Vagina (tissue), 2 donors: ENCODE measurements around the gene TXNRD1. TPM values are rescaled to one million over a fixed set of nuclear protein-coding genes. Genes with fewer than 3 reads are reported as not detected.

ENCODE experiments used
- DNase-seq, 2 donors: peaks; one replicate each; pipeline ENCODE4 v3.0.0-alpha.2; 2017; ENCODE audit errors: extremely low spot score in 2 of 2
- H3K27ac ChIP-seq: fragments of 200-600 bp; sonication (generic); one replicate; pipeline ENCODE4 v1.5.1; 2019
- H3K27me3 ChIP-seq: fragments of 200-600 bp; sonication (generic); one replicate; pipeline ENCODE4 v1.5.1; 2019
- H3K36me3 ChIP-seq, 2 donors: fragments of 200-600 bp; sonication (generic); one replicate each; pipeline ENCODE4 v1.5.1; 2017 to 2019
- H3K4me1 ChIP-seq: fragments of 200-600 bp; sonication (generic); one replicate; pipeline ENCODE4 v1.5.1; 2019
- H3K4me3 ChIP-seq, 2 donors: fragments of 200-600 bp; sonication (generic); 1 replicate in 1 of 2; 2 replicates in 1 of 2; pipeline ENCODE4 v1.5.1; 2016 to 2019
- H3K9me3 ChIP-seq: fragments of 200-600 bp; sonication (generic); one replicate; pipeline ENCODE4 v1.5.1; 2019
- CTCF ChIP-seq, 3 experiments: fragments of 450-650 bp in 2 of 3; fragments of 200-600 bp in 1 of 3; sonication (generic) in 1 of 3; IDR thresholded peaks; one replicate each; pipeline ENCODE4 v1.5.1; 2017 to 2019; ENCODE audit warnings: antibody characterized with exemption in 3 of 3, mild to moderate bottlenecking in 2 of 3, moderate library complexity in 2 of 3
- POLR2A ChIP-seq, 2 donors: fragments of 450-650 bp; IDR thresholded peaks; one replicate each; pipeline ENCODE4 v1.6.1; 2017; ENCODE audit warnings: antibody characterized with exemption in 2 of 2, mild to moderate bottlenecking in 2 of 2, moderate library complexity in 2 of 2
- POLR2AphosphoS5 ChIP-seq, 2 donors: sonication (generic); formaldehyde crosslinking; IDR thresholded peaks; one replicate each; pipeline ENCODE4 v1.9.0; 2017; ENCODE audit warnings: antibody characterized with exemption in 2 of 2, mild to moderate bottlenecking in 2 of 2, low read depth in 1 of 2; ENCODE audit not compliant: insufficient read depth in 1 of 2
- intact Hi-C: fragments of 100-400 bp; cut with DNase I; formaldehyde crosslinking; loops from one replicate; pipeline ENCODE4 v1.15.1; 2023
- total RNA-seq: library from RNA; depleted of rRNA; stranded (reverse); fragments of >200 nt; gene quantifications from one replicate; pipeline ENCODE4 v1.2.3, GENCODE V29; 2016

Gene TXNRD1
- total RNA-seq, 1 donor from 2014 or later = 144 TPM

- intact Hi-C loops = no loop called here
- Histone ChIP-seq H3K4me3 (no peak overlapping the region), H3K4me1 (no peaks in the 10 kb centered on the region), H3K36me3 (no peaks in the 10 kb centered on the region), H3K9me3 (no peaks in the 10 kb centered on the region), H3K27ac (no peak overlapping the region), H3K27me3 (no peaks in the 10 kb centered on the region)
- TF ChIP-seq CTCF (IDR thresholded peaks at IDR 0.05) (no peak), POLR2AphosphoS5 (IDR thresholded peaks at IDR 0.05; ENCODE audit: insufficient read depth in 1 of 2, low read depth in 1 of 2) (no peak), POLR2A (IDR thresholded peaks at IDR 0.05) (no peak)
- no peak for DNase-seq
Measured at GRCh38 chr12:104189915-104190555, 25.5 kb upstream of the TXNRD1 start.

- no peak for DNase-seq
- H3K36me3 ChIP-seq = no peaks in the 10 kb centered on the region
- H3K9me3 ChIP-seq = no peaks in the 10 kb centered on the region
- TF ChIP-seq POLR2AphosphoS5 (IDR thresholded peaks at IDR 0.05; ENCODE audit: insufficient read depth in 1 of 2, low read depth in 1 of 2) (no peak), POLR2A (IDR thresholded peaks at IDR 0.05) (no peak), CTCF (IDR thresholded peaks at IDR 0.05) (no peak)
- H3K4me3 ChIP-seq = no peak overlapping the region
- no peaks in the 10 kb centered on the region for H3K27me3 ChIP-seq
- no peaks in the 10 kb centered on the region for H3K4me1 ChIP-seq
- intact Hi-C loops = no loop called here
- H3K27ac ChIP-seq = no peak overlapping the region
Measured at GRCh38 chr12:104190641-104191176, 24.9 kb upstream of the TXNRD1 start.

GRCh38 chr12:104197264-104197663 lies 18.3 kb upstream of the TXNRD1 start:
- TF ChIP-seq POLR2AphosphoS5 (IDR thresholded peaks at IDR 0.05; ENCODE audit: insufficient read depth in 1 of 2, low read depth in 1 of 2) (no peak), CTCF (IDR thresholded peaks at IDR 0.05) (no peak), POLR2A (IDR thresholded peaks at IDR 0.05) (no peak)
- Histone ChIP-seq H3K4me3 (no peak overlapping the region), H3K36me3 (no peaks in the 10 kb centered on the region), H3K9me3 (no peaks in the 10 kb centered on the region), H3K4me1 (no peaks in the 10 kb centered on the region), H3K27me3 (no peaks in the 10 kb centered on the region), H3K27ac (no peak overlapping the region)
- DNase-seq = no peak
- intact Hi-C loops = no loop called here

GRCh38 chr12:104199964-104200363 lies 15.6 kb upstream of the TXNRD1 start:
- H3K9me3 ChIP-seq = no peaks in the 10 kb centered on the region
- H3K36me3 ChIP-seq = no peaks in the 10 kb centered on the region
- H3K4me1 ChIP-seq = no peaks in the 10 kb centered on the region
- H3K27me3 ChIP-seq = no peaks in the 10 kb centered on the region
- no peak for TF ChIP-seq POLR2A (IDR thresholded peaks at IDR 0.05)
- no peak overlapping the region for H3K4me3 ChIP-seq
- no peak overlapping the region for H3K27ac ChIP-seq
- intact Hi-C loops = loop anchor here (10.0 kb wide), 1 partner anchor 595 kb away; no protein-coding TSS in a partner anchor
- DNase-seq = no peak

- H3K27ac ChIP-seq = no peak overlapping the region
- H3K27me3 ChIP-seq = no peaks in the 10 kb centered on the region
- H3K36me3 ChIP-seq = no peaks in the 10 kb centered on the region
- H3K9me3 ChIP-seq = no peaks in the 10 kb centered on the region
- TF ChIP-seq POLR2A (IDR thresholded peaks at IDR 0.05) (no peak), POLR2AphosphoS5 (IDR thresholded peaks at IDR 0.05; ENCODE audit: insufficient read depth in 1 of 2, low read depth in 1 of 2) (no peak), CTCF (IDR thresholded peaks at IDR 0.05) (peak; percentile 61 to 73 (median 69))
- intact Hi-C loops = loop anchor here (10.0 kb wide), 1 partner anchor 593 kb away; no protein-coding TSS in a partner anchor
- H3K4me3 ChIP-seq = no peak overlapping the region
- no peaks in the 10 kb centered on the region for H3K4me1 ChIP-seq
- DNase-seq = peak in 1 of 2 donors; percentile 55
Measured at GRCh38 chr12:104201238-104202001, 14.2 kb upstream of the TXNRD1 start.
